Cardiac fibroblast (primary cell): ENCODE results near the gene TEP1.

Experiments
- DNase-seq, 2 donors: peaks; one replicate each; pipeline versions ENCODE4 v3.0.0 to v3.0.0-alpha.2; 2010; ENCODE audit warnings: low read depth in 2 of 2
- H3K4me3 ChIP-seq, 2 donors: replicated peaks in 1 of 2; 1 replicate in 1 of 2; 2 replicates in 1 of 2; pipeline ENCODE4 v1.5.1; 2011; ENCODE audit warnings: low read depth in 2 of 2, low read length in 2 of 2, mild to moderate bottlenecking in 2 of 2, moderate library complexity in 1 of 2
- CTCF ChIP-seq: IDR thresholded peaks from one replicate; pipeline ENCODE4 v1.5.1; 2011; ENCODE audit warnings: low read depth, mild to moderate bottlenecking, low read length, inconsistent platforms

TEP1 gene

DNA sequence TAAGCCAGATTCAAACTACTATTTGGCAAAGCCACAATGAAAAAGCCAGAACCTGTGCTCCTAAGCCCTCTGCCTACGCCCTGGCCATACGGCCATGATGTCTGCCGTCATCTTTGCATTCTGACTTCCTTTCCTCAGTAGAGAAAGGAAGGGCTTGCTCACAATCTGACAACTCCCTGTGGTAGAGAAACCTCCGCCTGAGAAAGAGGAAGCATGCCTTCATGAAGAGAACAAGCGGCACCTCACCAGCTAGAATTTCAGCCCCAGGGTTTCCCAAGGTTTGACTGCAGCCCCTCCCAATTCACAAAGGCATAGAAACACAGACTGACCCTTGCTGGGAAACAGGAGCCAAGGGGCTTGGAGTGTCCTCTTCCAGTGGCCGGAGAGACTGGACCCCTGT is 25.7 kb downstream of the TEP1 start:
- no peak overlapping the region for H3K4me3 ChIP-seq
- DNase-seq = no peak
- TF ChIP-seq CTCF = no peak

GRCh38 chr14:20386276-20386855 is 26.9 kb downstream of the TEP1 start:
- H3K4me3 ChIP-seq = no peak overlapping the region
- no peak for DNase-seq
- TF ChIP-seq CTCF = no peak

DNA sequence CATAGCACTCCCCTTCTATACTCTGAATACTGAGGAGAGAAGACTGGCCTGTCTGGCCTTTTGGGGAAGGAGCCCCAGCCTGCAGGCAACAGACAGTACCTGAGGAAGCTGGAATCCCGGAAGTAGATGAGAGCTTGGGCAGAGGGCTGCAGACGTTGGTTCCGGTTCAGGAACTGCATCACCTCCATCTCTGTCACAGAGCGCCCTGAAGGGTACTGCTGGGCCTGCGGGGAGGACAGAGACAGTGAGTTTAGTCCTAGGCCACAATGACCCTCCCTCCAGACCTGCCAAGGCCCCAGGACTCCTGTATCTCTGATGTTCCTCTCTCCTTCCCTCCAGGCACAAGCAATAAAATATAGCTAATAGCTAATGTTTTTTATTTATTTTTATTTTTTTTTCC is 28.4 kb downstream of the TEP1 start:
- no peak for DNase-seq
- H3K4me3 ChIP-seq = no peak overlapping the region
- no peak for TF ChIP-seq CTCF

- H3K4me3 ChIP-seq = no peak overlapping the region
- no peak for DNase-seq
- no peak for TF ChIP-seq CTCF
Measured at GRCh38 chr14:20384321-20384720, 29.0 kb downstream of the TEP1 start.

GRCh38 chr14:20383636-20384035 is 29.7 kb downstream of the TEP1 start:
- no peak for DNase-seq
- no peak for TF ChIP-seq CTCF
- H3K4me3 ChIP-seq = no peak overlapping the region

DNA sequence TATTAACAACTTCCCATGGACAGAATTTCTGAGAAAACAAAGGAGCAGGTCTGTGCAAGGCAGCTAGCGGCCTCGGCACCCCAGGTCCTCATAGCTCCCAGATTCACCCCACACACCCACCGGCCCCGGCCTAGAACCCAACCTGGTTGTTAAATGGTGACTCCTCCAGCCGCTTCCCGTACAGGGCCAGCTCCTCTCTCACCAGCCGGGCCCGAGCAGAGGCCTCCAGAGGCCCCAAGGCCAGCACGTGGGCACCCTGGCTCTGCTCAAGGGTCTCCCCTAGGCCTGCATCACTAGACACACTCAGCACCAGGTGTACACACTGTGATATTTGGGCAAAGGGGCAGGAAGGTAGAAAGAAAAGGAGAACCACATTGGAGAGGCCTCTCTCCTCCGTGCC is 30.3 kb downstream of the TEP1 start:
- no peak overlapping the region for H3K4me3 ChIP-seq
- TF ChIP-seq CTCF = no peak
- DNase-seq = no peak

DNA sequence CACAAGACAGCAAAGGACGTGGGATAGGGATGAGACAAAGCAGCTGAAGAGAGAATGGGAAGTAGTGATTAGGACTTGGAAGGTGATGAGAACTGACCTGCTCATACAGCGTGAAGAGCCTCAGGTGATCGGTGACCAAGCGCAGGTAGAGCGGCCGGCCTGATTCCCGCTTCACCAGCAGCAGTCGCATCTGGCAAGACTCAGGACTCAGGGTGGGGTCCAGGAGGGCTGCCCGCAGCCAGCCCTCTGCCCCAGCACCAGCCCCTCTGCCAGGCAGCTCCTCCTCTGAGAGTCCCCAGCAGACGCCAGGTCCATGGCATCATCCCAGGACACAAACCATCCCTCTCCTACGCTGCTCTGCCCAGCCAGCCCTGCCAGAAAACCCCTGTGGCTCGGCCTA is 30.8 kb downstream of the TEP1 start:
- no peak for DNase-seq
- H3K4me3 ChIP-seq = no peak overlapping the region
- no peak for TF ChIP-seq CTCF
